NCI-H1436 (cell line): ENCODE data around the gene CYP24A1.

Source experiments
- DNase-seq: peaks from one replicate; lab custom pipeline; 2025; lab: John Stamatoyannopoulos, UW

CYP24A1 gene

DNA sequence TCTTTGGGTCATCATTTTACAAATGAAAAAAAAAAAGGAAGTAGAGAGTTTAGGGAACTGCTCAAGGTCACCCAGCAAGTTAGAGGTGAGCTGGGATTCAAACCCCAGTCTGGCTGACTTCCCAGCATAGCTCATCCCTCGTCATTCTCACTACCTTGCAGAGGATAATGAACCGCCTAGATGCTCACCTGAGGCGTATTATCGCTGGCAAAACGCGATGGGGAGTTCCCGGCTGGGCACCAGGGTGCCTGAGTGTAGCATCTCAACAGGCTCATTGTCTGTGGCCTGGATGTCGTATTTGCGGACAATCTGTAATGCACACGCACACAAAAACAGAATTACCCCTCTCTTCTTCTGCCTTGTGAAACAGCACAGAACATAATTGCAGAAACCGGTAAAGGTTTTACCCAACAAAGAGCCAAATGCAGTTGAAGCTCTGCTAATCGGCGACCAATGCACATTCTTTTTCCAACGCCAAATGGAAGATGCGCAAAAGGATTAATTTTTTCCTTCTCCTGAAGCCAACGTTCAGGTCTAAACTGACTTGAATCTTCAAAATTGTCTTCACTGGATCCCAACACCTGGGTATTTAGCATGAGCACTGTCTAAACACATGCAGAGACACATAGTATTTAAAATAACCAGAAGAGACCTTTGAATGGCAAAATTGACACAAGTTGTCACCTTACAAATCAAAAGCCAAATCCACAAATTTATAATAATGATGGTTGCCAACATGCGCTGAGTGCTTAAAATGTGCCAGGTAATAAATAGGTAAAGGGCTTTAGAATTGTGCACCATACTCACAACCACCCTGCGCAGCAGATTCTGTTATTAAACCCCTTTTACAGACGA, 16.6 kb downstream of the CYP24A1 start:
- no peak for DNase-seq

DNA sequence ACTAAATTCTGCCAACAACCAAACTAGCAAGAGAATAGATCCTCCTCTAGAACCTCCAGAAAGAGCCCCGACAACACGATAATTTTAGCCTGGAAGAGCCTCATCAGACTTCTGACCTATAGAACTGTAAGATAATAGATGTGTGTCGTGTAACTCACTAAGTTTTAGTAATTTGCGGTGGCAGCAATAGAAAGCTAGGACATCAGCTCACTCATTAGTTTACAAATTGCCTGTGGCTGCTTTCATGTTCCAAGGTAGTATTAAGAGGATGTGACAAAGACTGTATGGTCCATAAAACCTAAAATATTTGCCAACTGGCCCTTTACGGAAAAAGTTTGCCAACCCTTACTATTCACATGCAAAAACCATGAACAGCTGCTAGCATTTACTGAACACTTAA, 17.3 kb downstream of the CYP24A1 start:
- no peak for DNase-seq

DNA sequence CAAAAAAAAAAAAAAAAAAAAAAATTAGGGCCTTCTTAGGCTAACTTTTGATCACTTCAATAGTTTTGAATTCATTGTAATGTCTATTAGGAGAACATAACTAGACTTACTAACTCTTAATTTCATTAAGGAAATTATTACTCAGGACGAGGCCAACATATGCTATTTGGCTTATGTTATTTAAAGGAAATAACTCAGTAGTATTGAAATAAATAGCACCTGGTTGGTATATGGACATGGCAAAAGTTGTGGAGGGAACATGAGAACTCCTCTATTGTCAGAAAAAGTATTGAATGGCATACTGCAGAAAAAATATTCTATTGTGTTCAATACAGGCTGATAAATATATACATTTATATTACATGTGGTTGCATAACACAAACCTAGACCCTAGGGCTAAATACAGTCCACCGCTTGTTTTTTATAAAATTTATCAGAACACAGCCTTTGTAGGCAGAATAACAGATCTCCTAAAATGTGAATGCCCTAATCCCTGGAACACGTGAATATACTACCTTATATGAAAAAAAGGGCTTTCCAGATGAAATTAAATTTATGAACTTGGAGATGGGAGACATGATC, 18.0 kb downstream of the CYP24A1 start:
- no peak for DNase-seq

GRCh38 chr20:54154439-54154838, 19.3 kb downstream of the CYP24A1 start:
- DNase-seq, result no peak

- no peak for DNase-seq
Measured at GRCh38 chr20:54153847-54154246, 19.9 kb downstream of the CYP24A1 start.

DNA sequence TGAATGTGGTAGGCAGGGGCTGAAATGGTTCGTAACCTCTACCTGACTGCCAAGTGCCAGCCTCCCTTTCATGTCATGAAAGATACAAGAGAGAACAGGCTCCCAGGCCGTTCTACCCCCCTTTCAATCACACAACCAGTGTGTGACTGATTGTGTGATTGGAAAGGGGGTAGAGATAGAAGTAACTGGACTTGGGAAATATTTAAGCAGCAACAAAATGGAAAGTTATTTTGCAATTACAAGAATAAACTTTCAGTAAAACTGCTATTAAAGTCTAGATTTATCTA, 20.8 kb downstream of the CYP24A1 start:
- no peak for DNase-seq

- DNase-seq, result no peak
Measured at GRCh38 chr20:54152227-54153040, 21.4 kb downstream of the CYP24A1 start.

- DNase-seq, result no peak
Measured at GRCh38 chr20:54151511-54152226, 22.1 kb downstream of the CYP24A1 start.

DNA sequence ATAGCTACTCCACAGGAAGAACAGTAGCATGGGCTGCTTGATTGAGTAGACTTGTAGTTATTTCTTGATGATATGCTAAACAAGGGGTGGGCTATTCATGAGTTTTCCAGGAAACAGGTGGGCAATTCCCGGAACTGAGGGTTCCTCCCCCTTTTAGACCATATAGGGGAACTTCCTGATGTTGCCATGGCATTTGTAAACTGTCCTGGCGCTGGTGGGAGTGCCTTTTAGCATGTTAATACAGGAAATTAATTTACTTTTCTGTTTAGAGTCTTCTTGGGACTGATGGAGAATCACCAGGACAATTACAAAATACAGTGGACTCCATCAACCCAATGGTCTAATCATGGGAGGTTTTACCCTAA, 22.7 kb downstream of the CYP24A1 start:
- DNase-seq, result no peak

DNA sequence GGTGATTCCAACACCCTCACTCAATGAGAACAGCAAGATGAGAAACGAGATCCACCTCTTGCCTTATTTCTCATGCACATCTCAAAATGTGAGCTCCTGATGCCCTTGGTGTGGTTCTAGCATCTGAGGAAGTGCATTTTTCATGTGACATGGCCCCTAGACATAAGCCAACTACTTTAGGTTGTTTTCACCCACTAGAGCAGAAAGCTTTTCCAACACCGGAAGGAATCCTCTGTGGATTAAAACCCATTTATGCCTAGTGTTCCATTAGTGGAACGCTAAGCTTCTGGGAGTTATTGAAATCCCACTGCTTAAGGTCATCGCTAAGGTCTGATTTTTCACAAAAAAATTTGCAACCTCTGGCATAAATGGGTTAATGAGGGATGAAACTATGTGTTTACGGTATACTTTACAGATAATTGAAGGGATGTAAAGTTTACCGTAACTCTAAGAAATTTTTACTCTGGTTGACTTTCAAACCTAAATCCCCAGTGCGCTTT, 24.0 kb downstream of the CYP24A1 start:
- no peak for DNase-seq

GRCh38 chr20:54148947-54149764, 24.6 kb downstream of the CYP24A1 start:
- DNase-seq, result no peak

GRCh38 chr20:54146672-54147071, 27.1 kb downstream of the CYP24A1 start:
- no peak for DNase-seq

DNA sequence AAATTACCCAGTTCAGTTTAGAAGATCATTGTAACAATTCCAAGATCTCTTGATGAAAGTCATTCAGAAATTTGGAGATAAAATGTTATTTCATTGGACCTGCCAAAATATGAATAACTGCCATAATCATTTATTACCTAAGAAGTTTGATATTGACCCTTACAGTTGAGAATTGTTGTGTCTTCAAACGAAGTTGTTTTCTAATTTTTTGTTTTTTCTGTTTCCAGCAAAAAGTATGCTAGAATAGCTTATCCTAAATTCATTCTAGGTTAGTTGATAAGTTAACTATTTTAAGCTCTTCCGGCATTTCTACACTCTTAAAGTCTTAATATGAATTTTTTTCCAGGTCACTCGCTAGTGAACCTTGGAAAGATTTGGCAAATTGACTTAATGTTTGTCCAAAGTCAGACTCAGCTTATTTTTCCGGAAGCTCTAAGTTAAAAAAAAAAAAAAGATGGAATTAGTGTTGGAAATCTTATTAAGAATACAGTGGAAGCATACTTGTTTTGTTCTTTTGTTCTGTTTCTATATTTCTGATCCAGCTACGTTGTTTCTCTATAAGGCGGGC, 28.9 kb downstream of the CYP24A1 start:
- DNase-seq, result no peak

- no peak for DNase-seq
Measured at GRCh38 chr20:54140927-54141566, 32.7 kb downstream of the CYP24A1 start.

GRCh38 chr20:54140486-54140885, 33.3 kb downstream of the CYP24A1 start:
- DNase-seq, result no peak

DNA sequence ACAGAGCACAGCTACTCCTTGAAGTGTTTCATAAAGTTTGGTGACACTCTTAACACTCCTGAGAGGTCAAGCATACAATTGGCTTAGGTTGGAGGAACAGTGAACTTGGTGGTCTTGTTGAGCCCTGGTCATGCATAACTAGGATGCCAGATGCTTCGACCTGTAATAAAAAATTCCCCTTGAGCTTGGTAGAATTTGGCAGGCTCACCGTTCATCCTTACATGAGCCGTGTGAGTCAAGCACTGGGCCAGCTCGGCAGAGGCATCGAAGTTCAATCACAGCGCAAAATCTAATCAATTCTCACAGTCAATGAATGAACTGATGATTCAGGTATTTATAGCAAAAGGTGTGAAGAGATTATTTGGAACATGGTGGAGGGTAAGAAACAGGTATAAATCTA, 33.7 kb downstream of the CYP24A1 start:
- no peak for DNase-seq

- DNase-seq, result no peak
Measured at GRCh38 chr20:54139188-54139587, 34.6 kb downstream of the CYP24A1 start.

DNA sequence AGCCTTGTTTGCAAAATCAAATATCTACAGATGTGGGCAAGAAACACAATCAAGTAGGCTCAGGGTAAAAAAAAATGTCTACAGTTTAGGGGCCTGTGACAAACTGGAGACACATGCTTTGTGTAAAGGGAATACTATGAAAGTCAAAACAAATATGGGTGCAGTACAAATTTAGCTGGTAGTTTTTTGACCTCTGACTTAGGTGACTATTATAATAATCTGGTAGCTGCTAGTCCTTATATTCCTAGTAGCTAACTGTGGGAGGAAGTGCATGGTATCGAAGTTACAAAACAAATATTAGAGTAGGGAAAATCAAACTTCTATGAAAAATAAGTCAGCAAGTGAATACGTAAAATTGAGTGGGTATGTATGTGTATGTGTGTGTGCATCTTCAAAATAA, 35.4 kb downstream of the CYP24A1 start:
- no peak for DNase-seq

DNA sequence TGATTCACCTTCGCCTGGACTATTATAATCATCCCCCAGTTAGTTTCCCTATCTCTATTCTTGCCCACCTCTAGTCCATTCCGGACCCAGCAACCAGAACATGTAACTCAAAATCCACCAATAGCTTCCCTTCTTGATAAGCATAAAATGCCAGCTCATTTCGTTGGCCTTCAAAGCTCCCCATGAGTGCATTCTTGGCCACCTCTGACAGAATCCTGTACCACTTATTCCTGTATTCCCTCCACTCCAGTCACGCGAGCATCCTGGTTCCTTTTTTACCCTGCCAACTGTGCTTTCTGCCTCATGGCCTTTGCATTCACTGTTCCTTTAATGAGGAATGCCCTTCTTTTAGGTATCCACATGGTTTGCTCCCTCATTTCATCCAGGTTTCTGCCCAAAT, 36.7 kb downstream of the CYP24A1 start:
- DNase-seq, result no peak

- DNase-seq, result no peak
Measured at GRCh38 chr20:54134445-54135220, 39.2 kb downstream of the CYP24A1 start.
